ENCODE results near the gene LINC00237. TPM values are rescaled to one million over a fixed set of nuclear protein-coding genes. Genes with fewer than 3 reads are reported as not detected.

Gene LINC00237
- total and polyA plus RNA-seq, 2 of the 8 experiments (the other 6 are each of a cell fraction or from before 2014, with no cell fraction given) = 0.28 to 1.4 TPM

- no peak overlapping the region for H4K8ac ChIP-seq (ENCODE audit: extremely low read depth, insufficient read depth, low read length)
- H3K36me3 ChIP-seq (ENCODE audit: control insufficient read depth in 2 of 4, insufficient read depth in 4 of 4, low read length in 3 of 4) = no peaks in the 10 kb centered on the region
- no peaks in the 10 kb centered on the region for H3K79me1 ChIP-seq (ENCODE audit: low read depth, low read length)
- H4K91ac ChIP-seq (replicated peaks; ENCODE audit: insufficient read length, low read length) = no peak overlapping the region
- H2AK5ac ChIP-seq (ENCODE audit: low read depth, low read length) = no peak overlapping the region
- H3K23ac ChIP-seq (ENCODE audit: insufficient read length) = no peak overlapping the region
- H3K79me2 ChIP-seq (ENCODE audit: control insufficient read depth in 1 of 2, insufficient read depth in 2 of 2, low read length in 2 of 2) = no peaks in the 10 kb centered on the region
- no peak overlapping the region for H3K4ac ChIP-seq (replicated peaks; ENCODE audit: insufficient read length, low read depth, low read length)
- H3K4me1 ChIP-seq (replicated peaks in 1 of 4; ENCODE audit: control insufficient read depth in 3 of 4, insufficient read depth in 4 of 4, low read length in 3 of 4) = no peaks in the 10 kb centered on the region; a peak in 1 of 7 replicates
- H3K27me3 ChIP-seq (replicated peaks in 1 of 4; ENCODE audit: control insufficient read depth in 3 of 4, extremely low read depth in 1 of 4, insufficient read depth in 3 of 4, low read length in 3 of 4) = peaks cover 12 to 30% (median 22%) of the 10 kb centered on the region in 4 experiments
- no peak overlapping the region for H4K5ac ChIP-seq (ENCODE audit: insufficient read length, low read depth, low read length)
- H3K18ac ChIP-seq (ENCODE audit: extremely low read depth, low read length) = no peak overlapping the region
- no peak overlapping the region for H3K4me2 ChIP-seq (ENCODE audit: insufficient read depth in 1 of 2, low read depth in 2 of 2, low read length in 2 of 2)
- no peak overlapping the region for H2AFZ ChIP-seq (ENCODE audit: low read length)
- H2BK12ac ChIP-seq (ENCODE audit: low read depth, low read length) = no peak overlapping the region
- ChIA-PET CTCF (ENCODE audit: partially characterized antibody) (interaction anchor here (0.8 kb wide), 1 partner anchor 124 kb away, joined by 3 read pairs; no protein-coding TSS in a partner anchor), POLR2A (ENCODE audit: partially characterized antibody) (no interaction called here)
- FAIRE-seq (no peak), DNase-seq (ENCODE audit: low read depth in 1 of 2, low spot score in 2 of 2) (no peak)
- H2BK5ac ChIP-seq (ENCODE audit: low read depth, low read length) = no peak overlapping the region
- H3K9me3 ChIP-seq (ENCODE audit: insufficient read depth in 2 of 2, low read depth in 1 of 2, low read length in 1 of 2) = no peaks in the 10 kb centered on the region
- no peak overlapping the region; the same call in 1 of the 2 replicates for H2BK15ac ChIP-seq (ENCODE audit: low read length)
- H3K23me2 ChIP-seq (ENCODE audit: low read depth, low read length) = peaks cover 8% of the 10 kb centered on the region
- H3K9ac ChIP-seq (replicated peaks in 1 of 4; ENCODE audit: extremely low read depth in 1 of 4, low read depth in 3 of 4, low read length in 3 of 4) = no peak overlapping the region
- H4K20me1 ChIP-seq (replicated peaks in 1 of 2; ENCODE audit: control insufficient read depth in 1 of 2, insufficient read depth in 2 of 2, low read length in 2 of 2) = no peaks in the 10 kb centered on the region
- WGBS, 2 experiments (ENCODE audit: extremely low coverage in 1 of 2, insufficient coverage in 1 of 2, insufficient read length in 1 of 2, insufficient replicate concordance in 2 of 2, low coverage in 1 of 2, low lambda C conversion rate in 2 of 2, missing lambda C conversion rate in 1 of 2) = 81% methylated on average over 1 of the region's 1 CpG; no CpG with 5 or more reads in 1 of the 2 experiments
- no peak overlapping the region for H3K56ac ChIP-seq (replicated peaks; ENCODE audit: insufficient read length, low read depth, low read length)
- H2BK120ac ChIP-seq (replicated peaks; ENCODE audit: low read depth, low read length) = no peak overlapping the region
- H2BK20ac ChIP-seq (ENCODE audit: low read length) = no peak overlapping the region
- 0 out of 8 replicates have a peak overlapping the region, but pooled peaks of 1 of the 4 experiments have one; percentile 2 for H3K4me3 ChIP-seq (ENCODE audit: extremely low read depth in 1 of 4, insufficient read depth in 2 of 4, low read depth in 3 of 4, low read length in 4 of 4)
- H3K27ac ChIP-seq (ENCODE audit: low read depth, low read length) = no peak overlapping the region
- H3K14ac ChIP-seq (ENCODE audit: insufficient read length) = no peak overlapping the region
- TF ChIP-seq RBBP5 (IDR thresholded peaks at IDR 0.05; ENCODE audit: borderline replicate concordance, low read depth, low read length) = no peak
- no peak for TF ChIP-seq EP300 (IDR thresholded peaks at IDR 0.05; ENCODE audit: borderline replicate concordance in 1 of 2, low read depth in 2 of 2, low read length in 2 of 2)
- TF ChIP-seq RNF2 (IDR thresholded peaks at IDR 0.05; ENCODE audit: borderline replicate concordance, low read depth, low read length, missing control alignments, poor library complexity, severe bottlenecking) = no peak
- no peak for TF ChIP-seq SIX5 (IDR thresholded peaks at IDR 0.05; ENCODE audit: low read depth, low read length)
- no peak for TF ChIP-seq KDM4A (IDR thresholded peaks at IDR 0.05; ENCODE audit: low read depth, low read length, severe bottlenecking)
- TF ChIP-seq SP4 (IDR thresholded peaks at IDR 0.05; ENCODE audit: low read length) = no peak
- no peak for TF ChIP-seq MAX (IDR thresholded peaks at IDR 0.05)
- TF ChIP-seq POLR2A (IDR thresholded peaks at IDR 0.05; ENCODE audit: control extremely low read depth in 1 of 2, low read depth in 2 of 2, low read length in 2 of 2) = no peak
- no peak for TF ChIP-seq YY1 (IDR thresholded peaks at IDR 0.05; ENCODE audit: low read depth, low read length)
- no peak for TF ChIP-seq CHD1 (IDR thresholded peaks at IDR 0.05; ENCODE audit: low read depth, low read length)
- no peak for TF ChIP-seq JUN (IDR thresholded peaks at IDR 0.05; ENCODE audit: low read depth, low read length)
These were observed 4.7 kb upstream of the LINC00237 start for GRCh38 chr20:21110811-21111210.
